Measurements from ENCODE around the gene DGKD.

GRCh38 chr2:233437439-233437955, 83.2 kb downstream of the DGKD start:
- no peak for TF ChIP-seq CTCF (IDR thresholded peaks at IDR 0.05; ENCODE audit: low read depth, low read length)
- no peak for TF ChIP-seq EZH2phosphoT487 (IDR thresholded peaks at IDR 0.05; ENCODE audit: low read depth)

All from OCI-LY3 (cell line).